GM12872 (cell line): ENCODE data around the gene FRMD4A.

ENCODE experiments used
- CTCF ChIP-seq: IDR thresholded peaks from 3 replicates; pipeline ENCODE4 v1.5.1; 2011; ENCODE audit warnings: low read depth, mild to moderate bottlenecking, low read length, moderate library complexity; ENCODE audit not compliant: insufficient read depth

The FRMD4A gene

GRCh38 chr10:13754277-13754676, 576.4 kb downstream of the FRMD4A start:
- TF ChIP-seq CTCF = no peak

- TF ChIP-seq CTCF = no peak
Measured at GRCh38 chr10:13751191-13751764, 579.4 kb downstream of the FRMD4A start.

- no peak for TF ChIP-seq CTCF
Measured at GRCh38 chr10:13750299-13751190, 580.2 kb downstream of the FRMD4A start.

GRCh38 chr10:13745271-13745670, 585.5 kb downstream of the FRMD4A start:
- no peak for TF ChIP-seq CTCF

- TF ChIP-seq CTCF = no peak
Measured at GRCh38 chr10:13743963-13744362, 586.8 kb downstream of the FRMD4A start.

- TF ChIP-seq CTCF = no peak
Measured at GRCh38 chr10:13743101-13743693, 587.5 kb downstream of the FRMD4A start.

- no peak for TF ChIP-seq CTCF
Measured at GRCh38 chr10:13741438-13741837, 589.3 kb downstream of the FRMD4A start.
